GM23248 (cell line): ENCODE measurements around the gene SIGLEC14. TPM values are rescaled to one million over a fixed set of nuclear protein-coding genes. Genes with fewer than 3 reads are reported as not detected.
"Not testable (repeated sequence)": the region's sequence is repeated elsewhere in the genome, so short reads cannot be mapped to it uniquely, and the experiment has no call there.

ENCODE experiments used
- DNase-seq: peaks from one replicate; pipeline ENCODE4 v3.0.0-alpha.2; 2015
- H2AFZ ChIP-seq: fragments of 200-600 bp; sonication (generic); 2 replicates; pipeline ENCODE4 v1.6.1; 2016; ENCODE audit warnings: antibody characterized with exemption
- H3F3A ChIP-seq: fragments of 200-600 bp; sonication (generic); 2 replicates; pipeline ENCODE4 v1.6.1; 2016; ENCODE audit warnings: mild to moderate bottlenecking, antibody characterized with exemption, mixed run types; ENCODE audit not compliant: insufficient read depth
- H3K27ac ChIP-seq: fragments of 200-600 bp; sonication (generic); 2 replicates; pipeline ENCODE4 v1.5.1; 2016; ENCODE audit warnings: mild to moderate bottlenecking
- H3K27me3 ChIP-seq: fragments of 200-600 bp; sonication (generic); replicated peaks from 2 replicates; pipeline ENCODE4 v1.6.1; 2016; ENCODE audit warnings: mild to moderate bottlenecking; ENCODE audit not compliant: insufficient read depth
- H3K36me3 ChIP-seq: fragments of 200-600 bp; sonication (generic); 2 replicates; pipeline ENCODE4 v1.6.1; 2016; ENCODE audit warnings: low read depth, mild to moderate bottlenecking
- H3K4me1 ChIP-seq: fragments of 200-600 bp; sonication (generic); 2 replicates; pipeline ENCODE4 v1.6.1; 2016; ENCODE audit warnings: mild to moderate bottlenecking; ENCODE audit not compliant: insufficient read depth
- H3K4me2 ChIP-seq: fragments of 200-600 bp; sonication (generic); one replicate; pipeline ENCODE4 v1.6.1; 2016; ENCODE audit warnings: mild to moderate bottlenecking; ENCODE audit not compliant: unreplicated experiment
- H3K4me3 ChIP-seq: fragments of 200-600 bp; sonication (generic); 2 replicates; pipeline ENCODE4 v1.5.1; 2016; ENCODE audit warnings: mild to moderate bottlenecking
- H3K79me2 ChIP-seq: fragments of 200-600 bp; sonication (generic); 2 replicates; pipeline ENCODE4 v1.6.1; 2016; ENCODE audit warnings: mild to moderate bottlenecking; ENCODE audit not compliant: insufficient read depth
- H3K9ac ChIP-seq: fragments of 200-600 bp; sonication (generic); 2 replicates; pipeline ENCODE4 v1.6.1; 2016; ENCODE audit warnings: mild to moderate bottlenecking
- H3K9me2 ChIP-seq: fragments of 200-600 bp; sonication (generic); 2 replicates; pipeline ENCODE4 v1.6.1; 2016; ENCODE audit warnings: mixed run types, mild to moderate bottlenecking, moderate library complexity; ENCODE audit not compliant: insufficient read depth
- H3K9me3 ChIP-seq: fragments of 200-600 bp; sonication (generic); one replicate; pipeline ENCODE4 v1.6.1; 2017; ENCODE audit warnings: low read depth
- H4K20me1 ChIP-seq: fragments of 200-600 bp; sonication (generic); 2 replicates; pipeline ENCODE4 v1.6.0; 2016; ENCODE audit not compliant: insufficient read depth
- EZH2 ChIP-seq: fragments of 200-600 bp; sonication (generic); IDR thresholded peaks from 2 replicates; pipeline ENCODE4 v1.6.1; 2018; ENCODE audit warnings: antibody characterized with exemption, mild to moderate bottlenecking; ENCODE audit not compliant: insufficient read depth, poor library complexity, severe bottlenecking
- EZH2phosphoT487 ChIP-seq: fragments of 200-600 bp; sonication (generic); IDR thresholded peaks from 2 replicates; pipeline ENCODE4 v1.6.1; 2018; ENCODE audit warnings: antibody characterized with exemption, moderate library complexity, mild to moderate bottlenecking, low read depth; ENCODE audit not compliant: insufficient read depth
- WGBS, 2 experiments: methylation state at CpG; one replicate each; pipeline ENCODE4 v1.1.6; 2015 to 2017; ENCODE audit warnings: low lambda C conversion rate in 2 of 2, low coverage in 1 of 2; ENCODE audit errors: missing lambda C conversion rate in 2 of 2; 5-methylcytosine and 5-hydroxymethylcytosine counted together
- in situ Hi-C: fragments of 300-500 bp; cut with MboI; formaldehyde crosslinking; loops from 2 replicates; pipeline ENCODE4 v1.15.0; 2020
- polyA plus RNA-seq: library from polyadenylated mRNA; unstranded; fragments of >200 nt; fragmentation: Nextera tagmentation; extraction: Ambion mirVana; gene quantifications from 2 replicates; pipeline ENCODE4 v1.2.1, GENCODE V29; 2016
- total RNA-seq: library from RNA; depleted of rRNA; stranded (reverse); fragments of >200 nt; shearing (Covaris generic); gene quantifications from 2 replicates; pipeline ENCODE4 v1.2.3, GENCODE V29; 2014; rRNA removed

The SIGLEC14 gene, protein sequence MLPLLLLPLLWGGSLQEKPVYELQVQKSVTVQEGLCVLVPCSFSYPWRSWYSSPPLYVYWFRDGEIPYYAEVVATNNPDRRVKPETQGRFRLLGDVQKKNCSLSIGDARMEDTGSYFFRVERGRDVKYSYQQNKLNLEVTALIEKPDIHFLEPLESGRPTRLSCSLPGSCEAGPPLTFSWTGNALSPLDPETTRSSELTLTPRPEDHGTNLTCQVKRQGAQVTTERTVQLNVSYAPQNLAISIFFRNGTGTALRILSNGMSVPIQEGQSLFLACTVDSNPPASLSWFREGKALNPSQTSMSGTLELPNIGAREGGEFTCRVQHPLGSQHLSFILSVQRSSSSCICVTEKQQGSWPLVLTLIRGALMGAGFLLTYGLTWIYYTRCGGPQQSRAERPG
- total RNA-seq, result not detected in 2 replicates
- not detected in 2 replicates for polyA plus RNA-seq

DNA sequence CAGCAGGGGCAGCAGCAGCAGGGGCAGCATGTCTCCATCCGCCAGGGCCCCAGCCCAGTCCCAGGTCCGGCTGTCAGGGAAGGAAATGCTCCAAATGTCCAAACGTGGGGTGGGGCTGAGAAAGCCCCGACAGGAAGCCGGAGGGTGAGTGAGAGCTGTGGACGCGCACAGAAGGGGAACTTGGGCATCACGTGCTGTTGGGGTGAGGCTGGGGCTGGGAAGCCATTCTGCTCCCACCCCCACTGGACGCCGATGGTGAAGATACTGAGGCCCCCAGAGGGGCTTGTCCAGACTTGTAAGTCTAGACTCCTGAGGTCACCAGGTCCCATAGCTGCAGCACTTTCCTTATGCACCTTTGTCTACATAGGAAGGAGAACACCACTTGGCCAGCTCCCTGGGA lies at the start of gene SIGLEC14:
Gene SIGLEC14 (minus strand): TSS at position 96 of the 400 bp plus-strand sequence. CDS start 66 bp downstream, at position 30.
- DNase-seq, H2AFZ ChIP-seq, H3K36me3 ChIP-seq, H3K4me2 ChIP-seq, H3K9me2 ChIP-seq, H3F3A ChIP-seq, H3K9me3 ChIP-seq, in situ Hi-C loops, H3K9ac ChIP-seq, H3K4me3 ChIP-seq, H3K4me1 ChIP-seq, H3K79me2 ChIP-seq, H3K27me3 ChIP-seq, H3K27ac ChIP-seq, H4K20me1 ChIP-seq: not testable (repeated sequence)
- 42 to 48% methylated on average over 2 to 5 of the region's 10 CpGs for WGBS, 2 experiments

GRCh38 chr19:51695702-51696315 lies 49.2 kb upstream of the SIGLEC14 start:
- Histone ChIP-seq H4K20me1 (peaks cover 6% of the 10 kb centered on the region), H3K4me3 (no peak overlapping the region), H3F3A (peaks cover 33% of the 10 kb centered on the region), H3K9me3 (no peaks in the 10 kb centered on the region), H3K27me3 (no peaks in the 10 kb centered on the region), H3K4me1 (peaks cover 7% of the 10 kb centered on the region), H3K36me3 (peaks cover 9% of the 10 kb centered on the region), H3K27ac (no peak overlapping the region), H3K9ac (no peak overlapping the region), H2AFZ (no peak overlapping the region), H3K79me2 (peaks cover 90% of the 10 kb centered on the region), H3K4me2 (no peak overlapping the region), H3K9me2 (no peaks in the 10 kb centered on the region)
- TF ChIP-seq EZH2phosphoT487 (no peak), EZH2 (no peak)
- no peak for DNase-seq
- 86 to 89% methylated on average over 14 of the region's 14 CpGs for WGBS, 2 experiments
- in situ Hi-C loops, result no loop called here

DNA sequence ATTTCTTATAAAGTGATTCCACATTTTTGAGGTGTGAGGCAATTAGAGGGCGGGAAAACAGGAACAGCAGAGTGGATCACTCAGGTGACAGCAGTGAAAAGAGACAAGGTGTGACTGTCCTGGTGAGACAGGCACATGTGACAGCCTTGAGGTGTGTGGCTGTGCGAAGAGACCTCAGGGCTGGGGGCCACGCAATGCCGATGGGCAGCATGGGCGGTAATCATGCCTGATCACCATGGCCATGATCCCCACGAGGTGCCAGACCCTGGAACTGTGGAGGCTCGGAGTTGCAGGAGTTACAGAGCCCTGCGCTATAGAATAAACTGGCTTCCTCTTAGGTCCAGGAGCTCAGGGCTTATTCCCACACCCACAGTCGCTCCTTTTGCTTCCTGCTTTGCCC lies 48.5 kb upstream of the SIGLEC14 start:
- Histone ChIP-seq H3K9ac (no peak overlapping the region), H4K20me1 (peaks cover 6% of the 10 kb centered on the region), H3K9me3 (no peaks in the 10 kb centered on the region), H3K27me3 (no peaks in the 10 kb centered on the region), H2AFZ (no peak overlapping the region), H3K79me2 (peaks cover 98% of the 10 kb centered on the region), H3K9me2 (no peaks in the 10 kb centered on the region), H3K36me3 (peaks cover 9% of the 10 kb centered on the region), H3K4me1 (peaks cover 7% of the 10 kb centered on the region), H3K27ac (no peak overlapping the region), H3F3A (peaks cover 26% of the 10 kb centered on the region), H3K4me2 (no peak overlapping the region), H3K4me3 (no peak overlapping the region)
- in situ Hi-C loops, result no loop called here
- no peak for DNase-seq
- TF ChIP-seq EZH2 (no peak), EZH2phosphoT487 (no peak)
- WGBS, 2 experiments, result 95 to 97% methylated on average over 9 of the region's 9 CpGs

- no peak for DNase-seq
- H3K36me3 ChIP-seq, result peaks cover 9% of the 10 kb centered on the region
- H3K9ac ChIP-seq, result no peak overlapping the region
- 88 to 91% methylated on average over 10 of the region's 10 CpGs for WGBS, 2 experiments
- H4K20me1 ChIP-seq, result peaks cover 6% of the 10 kb centered on the region; the same call in 1 of the 2 replicates
- H3K4me2 ChIP-seq, result no peak overlapping the region
- H3K9me2 ChIP-seq, result no peaks in the 10 kb centered on the region
- H3K27ac ChIP-seq, result no peak overlapping the region
- H2AFZ ChIP-seq, result no peak overlapping the region
- H3K79me2 ChIP-seq, result peaks cover 100% of the 10 kb centered on the region
- no peak overlapping the region for H3K4me3 ChIP-seq
- in situ Hi-C loops, result no loop called here
- peaks cover 7% of the 10 kb centered on the region for H3K4me1 ChIP-seq
- no peaks in the 10 kb centered on the region for H3K27me3 ChIP-seq
- TF ChIP-seq EZH2 (no peak), EZH2phosphoT487 (no peak)
- peaks cover 21% of the 10 kb centered on the region for H3F3A ChIP-seq
- H3K9me3 ChIP-seq, result no peaks in the 10 kb centered on the region
These were observed 47.9 kb upstream of the SIGLEC14 start for GRCh38 chr19:51694318-51695085.
